Cardiac fibroblast (primary cell): Measurements from ENCODE around the gene ABLIM2.

Source experiments
- DNase-seq, 2 donors: peaks; one replicate each; pipeline versions ENCODE4 v3.0.0 to v3.0.0-alpha.2; 2010; ENCODE audit warnings: low read depth in 2 of 2
- H3K4me3 ChIP-seq, 2 donors: replicated peaks in 1 of 2; 1 replicate in 1 of 2; 2 replicates in 1 of 2; pipeline ENCODE4 v1.5.1; 2011; ENCODE audit warnings: low read depth in 2 of 2, low read length in 2 of 2, mild to moderate bottlenecking in 2 of 2, moderate library complexity in 1 of 2
- CTCF ChIP-seq: IDR thresholded peaks from one replicate; pipeline ENCODE4 v1.5.1; 2011; ENCODE audit warnings: low read depth, mild to moderate bottlenecking, low read length, inconsistent platforms

Gene ABLIM2

DNA sequence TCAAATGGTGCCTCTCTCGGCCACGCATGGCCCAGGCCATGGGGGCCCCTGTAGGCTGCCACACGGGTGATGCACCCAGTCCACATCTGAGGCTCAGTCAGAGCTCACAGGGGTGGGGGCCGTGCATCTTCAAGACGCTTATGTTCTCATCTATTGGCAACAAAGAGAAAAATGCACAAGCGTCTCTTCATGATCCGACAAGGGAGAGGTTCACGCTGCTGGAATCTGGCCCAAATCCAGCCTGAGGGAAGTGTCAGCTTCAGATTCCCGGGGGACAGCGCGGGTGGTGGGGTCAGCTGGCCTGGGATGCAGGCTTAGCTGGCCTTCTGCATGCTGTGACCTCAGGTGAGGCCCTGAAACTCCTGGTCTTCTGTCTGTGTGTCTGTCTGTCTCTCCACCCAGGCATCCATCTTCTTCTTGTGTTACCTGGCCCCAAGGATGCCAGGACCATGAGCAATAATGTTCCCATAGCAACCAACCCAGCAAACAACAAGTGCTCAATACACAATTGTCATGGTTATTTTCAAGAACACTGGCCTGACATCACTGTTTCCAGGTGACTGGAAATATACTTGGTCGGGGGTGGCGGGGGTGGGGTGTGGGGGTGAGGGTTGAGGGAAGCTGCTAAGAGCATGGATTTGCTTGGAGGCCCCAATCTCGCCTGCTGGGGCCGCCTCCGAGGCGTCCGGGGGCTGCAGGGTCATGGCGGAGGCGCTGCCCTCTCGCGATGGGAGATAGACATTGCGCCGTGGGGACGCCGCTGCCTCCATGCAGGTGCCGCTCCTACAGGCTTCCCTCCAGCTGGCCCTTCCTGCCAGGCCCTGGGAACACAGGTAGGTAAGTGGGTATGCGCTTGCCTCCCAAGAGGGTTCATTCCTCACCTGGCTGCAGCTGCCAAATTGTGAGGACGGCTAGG, 48.3 kb downstream of the ABLIM2 start:
- peak; percentile 21 to 36 for DNase-seq

GRCh38 chr4:8109406-8110065, 49.1 kb downstream of the ABLIM2 start:
- no peak for DNase-seq
- no peak overlapping the region for H3K4me3 ChIP-seq
- no peak for TF ChIP-seq CTCF

More for the DNA sequence above, 48.3 kb downstream of the ABLIM2 start:
- H3K4me3 ChIP-seq: no peak overlapping the region
- TF ChIP-seq CTCF: peak; percentile 15

DNA sequence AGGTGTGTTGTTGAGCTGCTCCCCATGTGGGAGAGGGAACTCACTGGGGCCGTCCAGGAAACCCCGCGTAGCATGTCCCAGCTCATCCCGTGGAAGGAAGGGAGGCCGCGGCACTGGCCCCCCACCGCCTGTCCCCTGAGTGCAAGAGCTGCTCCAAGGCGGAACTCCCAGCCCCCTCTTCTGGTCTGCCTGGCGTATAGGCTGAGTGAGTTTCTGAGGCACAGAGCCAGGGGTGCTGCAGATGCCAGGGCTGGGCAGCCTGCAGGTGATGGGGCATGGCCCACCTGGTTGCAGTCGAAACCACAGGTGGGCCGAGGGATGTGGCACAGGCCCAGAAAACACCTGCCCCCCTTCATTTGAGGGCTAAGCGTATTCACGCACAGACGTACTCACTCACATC, 49.6 kb downstream of the ABLIM2 start:
- no peak for TF ChIP-seq CTCF
- DNase-seq: no peak
- no peak overlapping the region for H3K4me3 ChIP-seq

GRCh38 chr4:8108261-8108660, 50.4 kb downstream of the ABLIM2 start:
- H3K4me3 ChIP-seq: no peak overlapping the region
- no peak for DNase-seq
- no peak for TF ChIP-seq CTCF

GRCh38 chr4:8107146-8107657, 51.4 kb downstream of the ABLIM2 start:
- no peak overlapping the region for H3K4me3 ChIP-seq
- no peak for TF ChIP-seq CTCF
- no peak for DNase-seq

DNA sequence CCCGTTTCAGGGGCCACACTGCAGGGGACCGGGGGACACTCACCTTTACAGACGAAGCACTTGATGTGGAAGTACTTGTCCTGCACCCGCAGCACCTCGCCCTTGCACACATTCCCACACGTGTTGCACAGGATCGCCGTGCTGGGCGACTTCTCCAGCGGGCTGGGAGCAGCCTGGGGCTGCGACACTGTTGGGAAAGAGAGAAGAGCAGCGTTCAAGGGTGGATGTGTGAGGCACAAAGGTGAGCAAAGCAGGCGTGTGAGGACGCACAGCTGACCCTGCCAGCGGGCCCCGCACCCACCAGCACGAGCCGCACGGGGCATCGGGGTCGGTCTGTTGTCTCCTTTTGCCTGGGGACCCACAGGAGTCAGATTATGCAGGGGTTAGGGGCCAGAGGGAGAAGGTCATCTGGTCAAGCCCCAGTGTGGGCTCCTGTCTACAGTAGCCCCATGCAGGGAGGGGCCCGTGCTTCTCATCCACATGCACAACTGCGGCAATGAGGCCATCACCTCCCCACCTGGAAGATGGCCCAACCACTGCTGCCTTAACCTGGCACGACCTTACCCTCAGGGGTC, 52.1 kb downstream of the ABLIM2 start:
- TF ChIP-seq CTCF: no peak

More for the DNA sequence above, 52.1 kb downstream of the ABLIM2 start:
- no peak for DNase-seq
- H3K4me3 ChIP-seq: no peak overlapping the region
